ENCODE results near the gene CRB1.

CRB1 gene

DNA sequence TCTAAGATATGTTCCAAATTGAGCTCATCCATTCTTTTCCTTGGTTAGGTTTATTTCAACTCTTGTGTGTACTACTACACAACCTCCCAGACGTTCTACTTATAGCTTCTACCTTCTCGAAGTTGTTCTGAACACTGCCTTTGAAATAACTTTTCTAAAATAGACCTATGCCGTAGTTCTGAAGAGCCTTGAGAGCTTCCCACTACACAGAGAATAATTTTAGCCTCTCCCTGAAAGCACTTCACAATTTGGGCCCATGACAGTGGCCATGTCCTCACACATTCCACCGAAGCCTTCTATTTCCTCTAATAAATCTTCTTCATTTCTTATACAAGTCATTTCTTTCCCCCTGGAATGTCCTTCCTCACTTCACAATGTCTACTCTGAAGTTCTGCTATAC, 62.2 kb downstream of the CRB1 start:
- Histone ChIP-seq H3K9me3 (ENCODE audit: control insufficient read depth, insufficient read depth, low read depth, low read length) (no peaks in the 10 kb centered on the region), H3K4me1 (ENCODE audit: control insufficient read depth, insufficient read depth, low read length) (no peaks in the 10 kb centered on the region), H3K36me3 (ENCODE audit: control insufficient read depth in 2 of 2, insufficient read depth in 1 of 2, low read length in 2 of 2) (no peaks in the 10 kb centered on the region), H3K27ac (ENCODE audit: extremely low read depth, low read depth, low read length) (no peak overlapping the region), H3K4me3 (ENCODE audit: low read depth, low read length) (no peak overlapping the region)
- POLR2A ChIA-PET = no interaction called here
- no peak for TF ChIP-seq ZNF394 (tag by site-specific recombination; IDR thresholded peaks at IDR 0.05; ENCODE audit: borderline replicate concordance)
- TF ChIP-seq ZNF701 (tag by site-specific recombination; IDR thresholded peaks at IDR 0.05) = no peak
- TF ChIP-seq, protein P1, sequence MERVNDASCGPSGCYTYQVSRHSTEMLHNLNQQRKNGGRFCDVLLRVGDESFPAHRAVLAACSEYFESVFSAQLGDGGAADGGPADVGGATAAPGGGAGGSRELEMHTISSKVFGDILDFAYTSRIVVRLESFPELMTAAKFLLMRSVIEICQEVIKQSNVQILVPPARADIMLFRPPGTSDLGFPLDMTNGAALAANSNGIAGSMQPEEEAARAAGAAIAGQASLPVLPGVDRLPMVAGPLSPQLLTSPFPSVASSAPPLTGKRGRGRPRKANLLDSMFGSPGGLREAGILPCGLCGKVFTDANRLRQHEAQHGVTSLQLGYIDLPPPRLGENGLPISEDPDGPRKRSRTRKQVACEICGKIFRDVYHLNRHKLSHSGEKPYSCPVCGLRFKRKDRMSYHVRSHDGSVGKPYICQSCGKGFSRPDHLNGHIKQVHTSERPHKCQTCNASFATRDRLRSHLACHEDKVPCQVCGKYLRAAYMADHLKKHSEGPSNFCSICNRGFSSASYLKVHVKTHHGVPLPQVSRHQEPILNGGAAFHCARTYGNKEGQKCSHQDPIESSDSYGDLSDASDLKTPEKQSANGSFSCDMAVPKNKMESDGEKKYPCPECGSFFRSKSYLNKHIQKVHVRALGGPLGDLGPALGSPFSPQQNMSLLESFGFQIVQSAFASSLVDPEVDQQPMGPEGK (tag by site-specific recombination; IDR thresholded peaks at IDR 0.05) = no peak
- TF ChIP-seq ZNF513 (tag by site-specific recombination; IDR thresholded peaks at IDR 0.05) = no peak
- TF ChIP-seq ZNF341 (tag by site-specific recombination; IDR thresholded peaks at IDR 0.05; ENCODE audit: low read depth) = no peak
- no peak for TF ChIP-seq IKZF3 (tag by site-specific recombination; IDR thresholded peaks at IDR 0.05)
- no peak for TF ChIP-seq MYNN (tag by site-specific recombination; IDR thresholded peaks at IDR 0.05; ENCODE audit: borderline replicate concordance)
- no peak for TF ChIP-seq ZNF19 (tag by site-specific recombination; IDR thresholded peaks at IDR 0.05; ENCODE audit: low read depth)
- no peak for TF ChIP-seq ZNF560 (tag by site-specific recombination; IDR thresholded peaks at IDR 0.05; ENCODE audit: borderline replicate concordance)
- TF ChIP-seq ZNF112 (tag by site-specific recombination; IDR thresholded peaks at IDR 0.05) = no peak
- CTCF ChIA-PET = interaction anchor here (2.4 kb wide), 1 partner anchor 27 kb away, joined by 18 read pairs; no protein-coding TSS in a partner anchor

- H3K9me3 ChIP-seq (ENCODE audit: control insufficient read depth, insufficient read depth, low read depth, low read length) = no peaks in the 10 kb centered on the region
- H3K4me3 ChIP-seq (ENCODE audit: low read depth, low read length) = no peak overlapping the region
- TF ChIP-seq ZNF324 (tag by site-specific recombination; IDR thresholded peaks at IDR 0.05) = no peak
- no peak for TF ChIP-seq ZNF391 (tag by site-specific recombination; IDR thresholded peaks at IDR 0.05; ENCODE audit: borderline replicate concordance, low read depth)
- TF ChIP-seq ZNF692 (tag by site-specific recombination; IDR thresholded peaks at IDR 0.05) = no peak
- TF ChIP-seq BCL11A (tag by site-specific recombination; IDR thresholded peaks at IDR 0.05; ENCODE audit: low read depth) = no peak
- TF ChIP-seq WT1 (tag by site-specific recombination; IDR thresholded peaks at IDR 0.05) = no peak
- no peak for TF ChIP-seq ZNF571 (tag by site-specific recombination; IDR thresholded peaks at IDR 0.05)
- no peak for TF ChIP-seq ZNF350 (tag by site-specific recombination; IDR thresholded peaks at IDR 0.05)
- TF ChIP-seq ZNF426 (tag by site-specific recombination; IDR thresholded peaks at IDR 0.05) = no peak
- TF ChIP-seq MYNN (tag by site-specific recombination; IDR thresholded peaks at IDR 0.05; ENCODE audit: borderline replicate concordance) = no peak
- no peak for TF ChIP-seq ZNF596 (tag by site-specific recombination; IDR thresholded peaks at IDR 0.05)
- TF ChIP-seq ZNF521 (tag by site-specific recombination; IDR thresholded peaks at IDR 0.05) = no peak
- no peak for TF ChIP-seq PRDM1 (tag by site-specific recombination; IDR thresholded peaks at IDR 0.05)
- no peak for TF ChIP-seq TSHZ1 (tag by site-specific recombination; IDR thresholded peaks at IDR 0.05; ENCODE audit: borderline replicate concordance)
- no peak for TF ChIP-seq ZBTB21 (tag by site-specific recombination; IDR thresholded peaks at IDR 0.05)
- no peak for TF ChIP-seq ZNF175 (tag by site-specific recombination; IDR thresholded peaks at IDR 0.05)
- TF ChIP-seq ZNF777 (tag by site-specific recombination; IDR thresholded peaks at IDR 0.05; ENCODE audit: borderline replicate concordance) = no peak
- no peak for TF ChIP-seq ZSCAN16 (tag by site-specific recombination; IDR thresholded peaks at IDR 0.05)
- TF ChIP-seq ZBTB20 (tag by site-specific recombination; IDR thresholded peaks at IDR 0.05) = no peak
- no peak for TF ChIP-seq ZNF747 (tag by site-specific recombination; IDR thresholded peaks at IDR 0.05)
- POLR2A ChIA-PET = no interaction called here
- H3K4me1 ChIP-seq (ENCODE audit: control insufficient read depth, insufficient read depth, low read length) = no peaks in the 10 kb centered on the region
- no peak overlapping the region for H3K27ac ChIP-seq (ENCODE audit: extremely low read depth, low read depth, low read length)
- no peaks in the 10 kb centered on the region for H3K36me3 ChIP-seq (ENCODE audit: control insufficient read depth in 2 of 2, insufficient read depth in 1 of 2, low read length in 2 of 2)
- CTCF ChIA-PET = interaction anchor here (0.7 to 2.2 kb wide), 5 partner anchors 15 to 754 kb away, joined by 3 to 10 read pairs (median 3); no protein-coding TSS in a partner anchor
Measured at GRCh38 chr1:197331565-197331964, 63.5 kb downstream of the CRB1 start.
